8988T (cell line): ENCODE results near the gene CDH13.

Source experiments
- DNase-seq: peaks from one replicate; pipeline ENCODE4 v3.0.0; 2011

CDH13 gene

GRCh38 chr16:83070416-83071209 is 443.8 kb downstream of the CDH13 start:
- DNase-seq, result no peak

GRCh38 chr16:83075956-83076355 is 449.2 kb downstream of the CDH13 start:
- no peak for DNase-seq

GRCh38 chr16:83083361-83083760 is 456.6 kb downstream of the CDH13 start:
- no peak for DNase-seq

GRCh38 chr16:83085660-83086059 is 458.9 kb downstream of the CDH13 start:
- no peak for DNase-seq

GRCh38 chr16:83095941-83096692 is 469.3 kb downstream of the CDH13 start:
- no peak for DNase-seq

- DNase-seq, result no peak
Measured at GRCh38 chr16:83098536-83098935, 471.8 kb downstream of the CDH13 start.

GRCh38 chr16:83100679-83101078 is 473.9 kb downstream of the CDH13 start:
- DNase-seq, result no peak

- DNase-seq, result no peak
Measured at GRCh38 chr16:83102336-83102735, 475.6 kb downstream of the CDH13 start.

GRCh38 chr16:83105279-83106077 is 478.7 kb downstream of the CDH13 start:
- DNase-seq, result no peak

- DNase-seq, result no peak
Measured at GRCh38 chr16:83109490-83110125, 482.8 kb downstream of the CDH13 start.

- no peak for DNase-seq
Measured at GRCh38 chr16:83110269-83110668, 483.5 kb downstream of the CDH13 start.

GRCh38 chr16:83113317-83113716 is 486.5 kb downstream of the CDH13 start:
- no peak for DNase-seq

- DNase-seq, result no peak
Measured at GRCh38 chr16:83113811-83114210, 487.0 kb downstream of the CDH13 start.

- no peak for DNase-seq
Measured at GRCh38 chr16:83115491-83116232, 488.9 kb downstream of the CDH13 start.

- DNase-seq, result no peak
Measured at GRCh38 chr16:83116274-83116892, 489.6 kb downstream of the CDH13 start.

GRCh38 chr16:83117810-83118209 is 491.0 kb downstream of the CDH13 start:
- DNase-seq, result no peak

- DNase-seq, result no peak
Measured at GRCh38 chr16:83118365-83118764, 491.6 kb downstream of the CDH13 start.

GRCh38 chr16:83125999-83126568 is 499.3 kb downstream of the CDH13 start:
- no peak for DNase-seq

- no peak for DNase-seq
Measured at GRCh38 chr16:83128041-83128440, 501.3 kb downstream of the CDH13 start.

- no peak for DNase-seq
Measured at GRCh38 chr16:83130039-83130438, 503.3 kb downstream of the CDH13 start.

GRCh38 chr16:83134638-83135037 is 507.9 kb downstream of the CDH13 start:
- no peak for DNase-seq
